NCI-H748 treated with DMSO at 0.1 percent for 48 hours (cell line): Measurements from ENCODE around the gene PRAMEF1.
"Not testable (repeated sequence)": the region's sequence is repeated elsewhere in the genome, so short reads cannot be mapped to it uniquely, and the experiment has no call there.

ENCODE experiments used
- DNase-seq: peaks from one replicate; lab custom pipeline; 2025; lab: John Stamatoyannopoulos, UW

Gene PRAMEF1

GRCh38 chr1:12776801-12777557 lies 14.2 kb upstream of the PRAMEF1 start:
- DNase-seq = no peak

- no peak for DNase-seq
Measured at GRCh38 chr1:12778061-12778460, 13.1 kb upstream of the PRAMEF1 start.

- no peak for DNase-seq
Measured at GRCh38 chr1:12778907-12779306, 12.3 kb upstream of the PRAMEF1 start.

GRCh38 chr1:12781488-12781887 lies 9.7 kb upstream of the PRAMEF1 start:
- not testable (repeated sequence) for DNase-seq

DNA sequence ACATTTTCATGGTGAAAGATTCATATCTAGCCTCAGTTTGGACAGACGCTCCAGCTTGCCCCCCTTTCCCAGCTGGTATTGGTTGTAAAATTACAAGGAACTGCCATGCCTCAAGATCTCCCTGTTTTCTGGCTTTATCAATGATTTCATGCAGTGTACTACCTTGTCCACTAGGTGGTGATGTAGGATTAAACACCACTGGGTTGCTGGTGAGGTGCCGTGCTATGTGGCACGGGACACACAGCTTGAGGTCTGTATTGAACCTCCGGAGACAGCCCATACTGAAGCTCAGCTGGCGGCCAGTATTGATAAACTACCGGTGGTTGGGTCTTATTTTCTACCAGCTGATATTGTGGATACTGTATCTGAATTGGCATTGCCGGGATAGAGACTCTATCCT lies 7.4 kb upstream of the PRAMEF1 start:
- not testable (repeated sequence) for DNase-seq

- not testable (repeated sequence) for DNase-seq
Measured at GRCh38 chr1:12784729-12785128, 6.5 kb upstream of the PRAMEF1 start.

GRCh38 chr1:12798911-12799310 lies 7.7 kb downstream of the PRAMEF1 start:
- DNase-seq = no peak

GRCh38 chr1:12799730-12800129 lies 8.5 kb downstream of the PRAMEF1 start:
- DNase-seq = no peak

DNA sequence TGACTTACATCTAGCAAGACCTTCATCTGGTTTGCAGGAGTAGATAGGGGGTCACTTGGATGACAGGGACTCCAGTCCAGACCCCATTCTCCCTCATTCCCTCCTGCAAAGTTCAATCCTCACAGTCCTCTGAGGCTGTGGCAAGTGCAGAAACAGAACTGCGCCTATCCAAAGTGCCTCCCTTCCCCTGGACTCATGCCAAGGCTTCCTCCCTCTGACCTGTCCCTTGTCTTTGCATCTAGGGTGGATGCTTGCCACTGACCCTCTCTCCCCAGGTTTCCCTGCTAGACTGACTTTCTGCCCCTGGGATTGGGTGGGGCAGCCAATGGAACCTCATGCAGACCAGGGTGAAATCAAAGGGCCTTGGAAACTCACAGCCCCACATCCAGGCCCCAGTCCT lies 18.7 kb downstream of the PRAMEF1 start:
- no peak for DNase-seq

GRCh38 chr1:12810691-12811408 lies 19.7 kb downstream of the PRAMEF1 start:
- DNase-seq = no peak

DNA sequence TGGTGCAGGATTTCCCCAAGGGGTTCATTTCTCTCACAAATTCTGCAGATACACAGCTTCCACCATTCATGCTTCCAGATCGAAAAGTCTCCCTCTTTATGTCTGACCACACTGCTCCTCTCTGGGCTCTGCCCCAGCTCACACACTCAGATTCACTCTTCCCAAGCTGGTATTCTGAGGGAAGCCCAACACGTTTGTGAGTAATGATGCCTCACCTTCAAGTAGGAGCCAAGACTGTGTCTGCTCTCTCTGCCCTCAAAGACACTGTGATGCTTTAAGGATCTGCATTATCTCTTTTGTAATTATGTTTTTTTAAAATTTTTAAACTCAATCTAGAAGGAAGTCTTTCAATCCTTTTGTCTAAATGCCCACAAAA lies 20.2 kb downstream of the PRAMEF1 start:
- DNase-seq = no peak

DNA sequence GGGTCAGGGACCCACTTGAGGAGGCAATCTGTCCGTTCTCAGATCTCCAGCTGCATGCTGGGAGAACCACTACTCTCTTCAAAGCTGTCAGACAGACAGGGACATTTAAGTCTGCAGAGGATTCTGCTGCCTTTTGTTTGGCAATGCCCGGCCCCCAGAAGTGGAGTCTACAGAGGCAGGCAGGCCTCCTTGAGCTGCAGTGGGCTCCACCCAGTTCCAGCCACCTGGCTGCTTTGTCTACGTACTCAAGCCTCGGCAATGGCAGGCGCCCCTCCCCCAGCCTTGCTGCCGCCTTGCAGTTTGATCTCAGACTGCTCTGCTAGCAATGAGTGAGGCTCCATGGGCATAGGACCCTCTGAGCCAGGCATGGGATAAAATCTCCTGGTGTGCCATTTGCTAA lies 27.9 kb downstream of the PRAMEF1 start:
- not testable (repeated sequence) for DNase-seq

GRCh38 chr1:12831310-12831709 lies 40.1 kb downstream of the PRAMEF1 start, which contains the start of gene PRAMEF11:
PRAMEF11 (minus strand) TSS chr1:12831410; CDS start chr1:12828789, 2,621 bp downstream.
- not testable (repeated sequence) for DNase-seq

- DNase-seq = not testable (repeated sequence)
Measured at GRCh38 chr1:12833251-12833650, 42.1 kb downstream of the PRAMEF1 start.
